ENCODE measurements around the gene LAG3. TPM values are rescaled to one million over a fixed set of nuclear protein-coding genes. Genes with fewer than 3 reads are reported as not detected.

LAG3 gene
- total RNA-seq, 1 experiment from 2014 or later, result 2.2 TPM

DNA sequence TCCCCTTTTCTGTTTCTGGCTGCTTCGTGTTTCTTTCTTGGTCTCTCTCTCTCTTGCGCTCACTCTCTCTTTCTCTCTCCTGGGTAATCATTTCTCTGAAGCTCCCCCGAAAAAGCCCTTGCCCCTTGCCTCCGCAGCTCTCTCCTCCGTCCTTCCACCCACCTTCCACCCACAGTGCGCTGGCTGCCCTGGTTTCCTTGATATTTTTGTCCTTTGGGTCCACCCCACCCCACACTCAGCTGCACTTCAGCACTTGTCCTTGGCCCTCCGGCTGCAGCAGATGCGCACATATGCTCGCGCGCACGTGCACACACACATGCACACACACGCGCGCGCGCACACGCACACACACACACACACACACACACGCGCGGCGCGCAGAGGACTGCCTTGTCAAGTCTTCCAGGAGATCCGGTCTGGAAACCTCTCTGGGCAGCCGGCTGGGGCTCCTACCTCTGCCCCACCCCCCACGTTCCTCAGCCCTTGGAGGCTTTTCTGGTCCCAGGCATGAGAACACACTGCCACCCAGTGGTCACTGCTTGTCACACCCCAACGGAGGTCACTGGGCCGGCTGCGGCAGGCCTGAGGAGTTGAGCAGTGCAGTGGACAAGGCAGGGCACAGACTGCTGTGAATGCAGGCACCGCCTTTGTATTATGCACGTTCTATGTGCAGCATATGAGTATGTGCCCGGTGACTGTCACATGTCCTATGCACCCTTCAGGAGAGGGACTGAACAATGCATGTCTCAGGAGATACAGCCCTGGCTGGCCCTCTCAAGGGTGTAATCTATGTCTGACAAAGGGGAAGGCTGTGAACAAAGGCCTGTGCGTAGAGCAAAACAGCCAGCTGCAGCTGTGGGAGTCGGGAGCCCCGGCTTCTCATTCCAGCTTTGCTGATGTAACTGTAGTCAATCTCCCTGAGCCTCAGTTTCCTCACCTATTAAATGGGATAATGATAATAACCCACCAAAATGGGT, 6.5 kb downstream of the LAG3 start:
- H4K91ac ChIP-seq (ENCODE audit: insufficient read length, low read depth, low read length), result no peak overlapping the region
- no peak overlapping the region for H3K18ac ChIP-seq (ENCODE audit: insufficient read length, low read depth, low read length)
- H3K9me3 Mint-ChIP-seq, result peaks cover 0 to 3% of the 10 kb centered on the region in 2 experiments; a peak in 2 of 5 replicates
- H2BK120ac ChIP-seq (ENCODE audit: low read depth, low read length, poor library complexity, severe bottlenecking), result no peak overlapping the region
- H3K4ac ChIP-seq (ENCODE audit: low read depth, low read length), result no peak overlapping the region
- no CpG with 5 or more reads among the region's 35 CpGs for WGBS (ENCODE audit: extremely low coverage, insufficient read length, low lambda C conversion rate)
- peak overlapping the region; percentile 1; the same call in 1 of the 2 replicates for H3K14ac ChIP-seq (ENCODE audit: insufficient read depth, low read length)
- peaks cover 5% of the 10 kb centered on the region; the same call in 1 of the 2 replicates for H3K27me3 ChIP-seq (ENCODE audit: insufficient read depth, low read length)
- H4K20me1 ChIP-seq (ENCODE audit: control insufficient read depth, insufficient read depth, insufficient read length), result no peaks in the 10 kb centered on the region
- H2AK5ac ChIP-seq (ENCODE audit: insufficient read length, low read length), result no peak overlapping the region
- no peak overlapping the region for H4K5ac ChIP-seq (ENCODE audit: insufficient read length, low read depth, low read length)
- no peak overlapping the region for H2BK20ac ChIP-seq (ENCODE audit: low read depth, low read length, poor library complexity, severe bottlenecking)
- peak; percentile 98 for DNase-seq
- peaks cover 11% of the 10 kb centered on the region for H3K23me2 ChIP-seq (ENCODE audit: insufficient read length, low read depth, low read length, poor library complexity, severe bottlenecking)
- H3K9ac ChIP-seq (ENCODE audit: extremely low read depth, insufficient read length, low read length), result peak overlapping the region; percentile 1
- no peak overlapping the region for H3K27ac ChIP-seq (ENCODE audit: insufficient read length, low read depth, low read length)
- H3K9me3 ChIP-seq (ENCODE audit: control insufficient read depth, low read depth, low read length), result no peaks in the 10 kb centered on the region
- H3K4me3 Mint-ChIP-seq, result peak overlapping the region; percentile 83 to 95
- no peaks in the 10 kb centered on the region for H3K79me1 ChIP-seq (ENCODE audit: insufficient read depth, low read depth, low read length, poor library complexity, severe bottlenecking)
- H3K36me3 Mint-ChIP-seq (ENCODE audit: insufficient read depth in 1 of 3, low read depth in 3 of 3), result peaks cover 4 to 23% (median 21%) of the 10 kb centered on the region in 3 experiments
- H4K8ac ChIP-seq (replicated peaks; ENCODE audit: insufficient read length, low read depth, low read length), result no peak overlapping the region
- no peak overlapping the region for H3K23ac ChIP-seq (ENCODE audit: insufficient read length, low read depth, low read length)
- H2BK12ac ChIP-seq (ENCODE audit: insufficient read length, low read depth, low read length), result no peak overlapping the region
- TF ChIP-seq, protein P1, sequence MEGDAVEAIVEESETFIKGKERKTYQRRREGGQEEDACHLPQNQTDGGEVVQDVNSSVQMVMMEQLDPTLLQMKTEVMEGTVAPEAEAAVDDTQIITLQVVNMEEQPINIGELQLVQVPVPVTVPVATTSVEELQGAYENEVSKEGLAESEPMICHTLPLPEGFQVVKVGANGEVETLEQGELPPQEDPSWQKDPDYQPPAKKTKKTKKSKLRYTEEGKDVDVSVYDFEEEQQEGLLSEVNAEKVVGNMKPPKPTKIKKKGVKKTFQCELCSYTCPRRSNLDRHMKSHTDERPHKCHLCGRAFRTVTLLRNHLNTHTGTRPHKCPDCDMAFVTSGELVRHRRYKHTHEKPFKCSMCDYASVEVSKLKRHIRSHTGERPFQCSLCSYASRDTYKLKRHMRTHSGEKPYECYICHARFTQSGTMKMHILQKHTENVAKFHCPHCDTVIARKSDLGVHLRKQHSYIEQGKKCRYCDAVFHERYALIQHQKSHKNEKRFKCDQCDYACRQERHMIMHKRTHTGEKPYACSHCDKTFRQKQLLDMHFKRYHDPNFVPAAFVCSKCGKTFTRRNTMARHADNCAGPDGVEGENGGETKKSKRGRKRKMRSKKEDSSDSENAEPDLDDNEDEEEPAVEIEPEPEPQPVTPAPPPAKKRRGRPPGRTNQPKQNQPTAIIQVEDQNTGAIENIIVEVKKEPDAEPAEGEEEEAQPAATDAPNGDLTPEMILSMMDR (conservative IDR thresholded peaks at IDR 0.05), result peak; percentile 98
- peak overlapping the region; percentile 84 for H3K4me2 ChIP-seq (ENCODE audit: insufficient read depth, insufficient read length, low read length)
- peaks cover 35 to 42% of the 10 kb centered on the region in 2 experiments for H3K4me1 Mint-ChIP-seq
- H2BK15ac ChIP-seq (ENCODE audit: low read depth, low read length), result no peak overlapping the region
- H2BK5ac ChIP-seq (ENCODE audit: insufficient read length, low read length), result no peak overlapping the region
- no peak overlapping the region for H2AFZ ChIP-seq (ENCODE audit: low read length)
- H3K27ac Mint-ChIP-seq, result peak overlapping the region; percentile 72 to 93 (median 84)
- no peaks in the 10 kb centered on the region for H3K4me1 ChIP-seq (ENCODE audit: insufficient read depth, low read length)
- no peak overlapping the region for H3T11ph ChIP-seq (ENCODE audit: low read length)
- H3K79me2 ChIP-seq (ENCODE audit: insufficient read depth, low read length), result no peaks in the 10 kb centered on the region
- no peak overlapping the region for H3K56ac ChIP-seq (ENCODE audit: insufficient read length, low read depth, low read length)
- H3K27me3 Mint-ChIP-seq (ENCODE audit: low read depth), result peaks cover 43% of the 10 kb centered on the region
